ENCODE data around the gene CES4A.
"Not testable (repeated sequence)": the region's sequence is repeated elsewhere in the genome, so short reads cannot be mapped to it uniquely, and the experiment has no call there.

The CES4A gene

DNA sequence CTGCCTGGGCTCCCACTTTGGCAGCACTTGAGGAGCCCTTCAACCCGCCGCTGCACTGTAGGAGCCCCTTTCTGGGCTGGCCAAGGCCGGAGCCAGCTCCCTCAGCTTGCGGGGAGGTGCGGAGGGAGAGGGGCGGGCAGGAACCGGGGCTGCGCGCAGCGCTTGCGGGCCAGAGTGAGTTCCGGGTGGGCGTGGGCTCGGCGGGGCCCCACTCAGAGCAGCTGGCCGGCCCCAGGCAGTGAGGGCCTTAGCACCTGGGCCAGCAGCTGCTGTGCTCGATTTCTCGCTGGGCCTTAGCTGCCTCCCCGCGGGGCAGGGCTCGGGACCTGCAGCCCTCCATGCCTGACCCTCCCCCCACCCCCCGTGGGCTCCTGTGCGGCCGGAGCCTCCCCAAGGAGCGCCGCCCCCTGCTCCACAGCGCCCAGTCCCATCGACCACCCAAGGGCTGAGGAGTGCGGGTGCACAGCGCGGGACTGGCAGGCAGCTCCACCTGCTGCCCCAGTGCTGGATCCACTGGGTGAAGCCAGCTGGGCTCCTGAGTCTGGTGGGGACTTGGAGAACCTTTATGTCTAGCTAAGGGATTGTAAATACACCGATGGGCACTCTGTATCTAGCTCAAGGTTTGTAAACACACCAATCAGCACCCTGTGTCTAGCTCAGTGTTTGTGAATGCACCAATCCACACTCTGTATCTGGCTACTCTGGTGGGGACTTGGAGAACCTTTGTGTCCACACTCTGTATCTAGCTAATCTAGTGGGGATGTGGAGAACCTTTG lies 14.0 kb upstream of the CES4A start:
- not testable (repeated sequence) for H2BK120ac ChIP-seq (ENCODE audit: low read depth, low read length); H3K27ac ChIP-seq (replicated peaks; ENCODE audit: low read length); H3K4me1 ChIP-seq (ENCODE audit: control insufficient read depth in 2 of 2, insufficient read depth in 1 of 2, low read depth in 1 of 2, low read length in 2 of 2); H4K91ac ChIP-seq (ENCODE audit: low read depth, low read length, poor library complexity); H4K8ac ChIP-seq (ENCODE audit: low read depth, low read length); H3K79me1 ChIP-seq (ENCODE audit: low read depth, low read length); H2BK5ac ChIP-seq (ENCODE audit: low read length); H3K23ac ChIP-seq (ENCODE audit: low read depth, low read length, poor library complexity); H3K4me3 ChIP-seq (ENCODE audit: low read length in 2 of 2); H2AK5ac ChIP-seq (ENCODE audit: low read depth, low read length); H3K18ac ChIP-seq (ENCODE audit: low read length); H3K36me3 ChIP-seq (replicated peaks in 1 of 2; ENCODE audit: control insufficient read depth in 2 of 2, insufficient read depth in 2 of 2, low read length in 2 of 2); H3K4me2 ChIP-seq (ENCODE audit: insufficient read depth, low read length, poor library complexity, severe bottlenecking); H3K4ac ChIP-seq (ENCODE audit: low read length); H3K27me3 ChIP-seq (ENCODE audit: control insufficient read depth in 3 of 3, insufficient read depth in 3 of 3, low read depth in 1 of 3, low read length in 3 of 3); DNase-seq (ENCODE audit: low spot score); H2AFZ ChIP-seq (ENCODE audit: low read length); H3K9me3 ChIP-seq (replicated peaks in 1 of 2; ENCODE audit: control insufficient read depth in 2 of 2, insufficient read depth in 1 of 2, low read depth in 1 of 2, low read length in 2 of 2); H3K9ac ChIP-seq (ENCODE audit: low read depth, low read length, poor library complexity); H2BK12ac ChIP-seq (ENCODE audit: low read length); H2BK15ac ChIP-seq (ENCODE audit: low read length); H3K14ac ChIP-seq (ENCODE audit: low read length)
- WGBS, 2 donors (ENCODE audit: extremely low coverage in 2 of 2, insufficient read length in 2 of 2, insufficient replicate concordance in 1 of 2): no CpG with 5 or more reads among the region's 32 CpGs

DNA sequence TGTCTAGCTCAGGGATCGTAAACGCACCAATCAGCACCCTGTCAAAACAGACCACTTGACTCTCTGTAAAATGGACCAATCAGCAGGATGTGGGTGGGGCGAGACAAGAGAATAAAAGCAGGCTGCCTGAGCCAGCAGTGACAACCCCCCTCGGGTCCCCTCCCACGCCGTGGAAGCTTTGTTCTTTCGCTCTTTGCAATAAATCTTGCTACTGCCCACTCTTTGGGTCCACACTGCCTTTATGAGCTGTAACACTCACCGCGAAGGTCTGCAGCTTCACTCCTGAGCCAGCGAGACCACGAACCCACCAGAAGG lies 13.5 kb upstream of the CES4A start:
- not testable (repeated sequence) for H3K27me3 ChIP-seq (ENCODE audit: control insufficient read depth in 3 of 3, insufficient read depth in 3 of 3, low read depth in 1 of 3, low read length in 3 of 3); DNase-seq (ENCODE audit: low spot score); H3K79me1 ChIP-seq (ENCODE audit: low read depth, low read length); H4K8ac ChIP-seq (ENCODE audit: low read depth, low read length); H3K4me3 ChIP-seq (ENCODE audit: low read length in 2 of 2); H3K36me3 ChIP-seq (replicated peaks in 1 of 2; ENCODE audit: control insufficient read depth in 2 of 2, insufficient read depth in 2 of 2, low read length in 2 of 2); H2BK12ac ChIP-seq (ENCODE audit: low read length); H2BK15ac ChIP-seq (ENCODE audit: low read length); H2AK5ac ChIP-seq (ENCODE audit: low read depth, low read length); H3K9me3 ChIP-seq (replicated peaks in 1 of 2; ENCODE audit: control insufficient read depth in 2 of 2, insufficient read depth in 1 of 2, low read depth in 1 of 2, low read length in 2 of 2); H3K4me2 ChIP-seq (ENCODE audit: insufficient read depth, low read length, poor library complexity, severe bottlenecking); H3K4ac ChIP-seq (ENCODE audit: low read length); H3K27ac ChIP-seq (replicated peaks; ENCODE audit: low read length); H3K9ac ChIP-seq (ENCODE audit: low read depth, low read length, poor library complexity); H2BK120ac ChIP-seq (ENCODE audit: low read depth, low read length); H3K23ac ChIP-seq (ENCODE audit: low read depth, low read length, poor library complexity); H3K4me1 ChIP-seq (ENCODE audit: control insufficient read depth in 2 of 2, insufficient read depth in 1 of 2, low read depth in 1 of 2, low read length in 2 of 2); H4K91ac ChIP-seq (ENCODE audit: low read depth, low read length, poor library complexity); H2BK5ac ChIP-seq (ENCODE audit: low read length); H3K18ac ChIP-seq (ENCODE audit: low read length); H3K14ac ChIP-seq (ENCODE audit: low read length)
- peak overlapping the region; percentile 13 for H2AFZ ChIP-seq (ENCODE audit: low read length)
- WGBS, 2 donors (ENCODE audit: extremely low coverage in 2 of 2, insufficient read length in 2 of 2, insufficient replicate concordance in 1 of 2): no CpG with 5 or more reads among the region's 11 CpGs

DNA sequence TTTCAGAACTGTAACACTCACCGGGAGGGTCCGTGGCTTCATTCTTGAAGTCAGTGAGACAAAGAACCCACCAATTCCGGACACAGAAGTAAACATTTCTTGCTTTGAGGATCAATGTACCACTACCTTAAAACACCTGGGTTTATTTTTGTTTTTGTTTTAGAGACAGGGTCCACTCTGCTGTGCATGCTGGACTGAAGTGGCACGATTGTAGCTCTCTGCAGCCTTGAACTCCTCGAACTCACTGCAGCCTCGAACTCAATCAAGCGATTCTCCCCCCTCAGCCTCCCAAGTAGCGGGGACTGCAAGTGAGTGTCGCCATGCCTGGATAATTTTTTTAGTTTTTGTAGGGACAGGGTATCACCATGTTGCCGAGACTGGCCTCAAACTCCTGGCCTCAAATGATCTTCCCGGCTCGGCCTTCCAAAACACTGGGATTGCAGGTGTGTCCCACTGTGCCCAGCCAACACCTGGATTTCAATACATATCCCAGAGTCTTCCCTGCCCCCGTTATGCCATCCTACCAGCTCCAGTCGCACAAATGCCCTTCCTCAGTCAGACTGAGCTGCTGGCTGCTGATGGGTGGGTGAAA lies 13.0 kb upstream of the CES4A start:
- H2AFZ ChIP-seq (ENCODE audit: low read length): no peak overlapping the region
- no peak overlapping the region for H2AK5ac ChIP-seq (ENCODE audit: low read depth, low read length)
- peaks cover 0 to 6% (median 0%) of the 10 kb centered on the region in 3 experiments for H3K27me3 ChIP-seq (ENCODE audit: control insufficient read depth in 3 of 3, insufficient read depth in 3 of 3, low read depth in 1 of 3, low read length in 3 of 3)
- H3K9ac ChIP-seq (ENCODE audit: low read depth, low read length, poor library complexity): no peak overlapping the region
- no peak overlapping the region for H3K27ac ChIP-seq (replicated peaks; ENCODE audit: low read length)
- no CpG with 5 or more reads among the region's 14 CpGs for WGBS, 2 donors (ENCODE audit: extremely low coverage in 2 of 2, insufficient read length in 2 of 2, insufficient replicate concordance in 1 of 2)
- no peak overlapping the region for H2BK12ac ChIP-seq (ENCODE audit: low read length)
- H3K4me2 ChIP-seq (ENCODE audit: insufficient read depth, low read length, poor library complexity, severe bottlenecking): no peak overlapping the region
- no peaks in the 10 kb centered on the region for H3K36me3 ChIP-seq (replicated peaks in 1 of 2; ENCODE audit: control insufficient read depth in 2 of 2, insufficient read depth in 2 of 2, low read length in 2 of 2)
- DNase-seq (ENCODE audit: low spot score): no peak
- no peak overlapping the region for H4K8ac ChIP-seq (ENCODE audit: low read depth, low read length)
- no peak overlapping the region for H3K23ac ChIP-seq (ENCODE audit: low read depth, low read length, poor library complexity)
- H2BK5ac ChIP-seq (ENCODE audit: low read length): no peak overlapping the region
- peaks cover 2% of the 10 kb centered on the region for H3K79me1 ChIP-seq (ENCODE audit: low read depth, low read length)
- no peak overlapping the region for H2BK15ac ChIP-seq (ENCODE audit: low read length)
- H3K4me1 ChIP-seq (ENCODE audit: control insufficient read depth in 2 of 2, insufficient read depth in 1 of 2, low read depth in 1 of 2, low read length in 2 of 2): peaks cover 3 to 10% of the 10 kb centered on the region in 2 donors
- no peak overlapping the region for H4K91ac ChIP-seq (ENCODE audit: low read depth, low read length, poor library complexity)
- H3K18ac ChIP-seq (ENCODE audit: low read length): no peak overlapping the region
- H2BK120ac ChIP-seq (ENCODE audit: low read depth, low read length): no peak overlapping the region
- no peak overlapping the region for H3K4ac ChIP-seq (ENCODE audit: low read length)
- H3K14ac ChIP-seq (ENCODE audit: low read length): no peak overlapping the region
- H3K9me3 ChIP-seq (replicated peaks in 1 of 2; ENCODE audit: control insufficient read depth in 2 of 2, insufficient read depth in 1 of 2, low read depth in 1 of 2, low read length in 2 of 2): no peaks in the 10 kb centered on the region
- H3K4me3 ChIP-seq (ENCODE audit: low read length in 2 of 2): no peak overlapping the region

DNA sequence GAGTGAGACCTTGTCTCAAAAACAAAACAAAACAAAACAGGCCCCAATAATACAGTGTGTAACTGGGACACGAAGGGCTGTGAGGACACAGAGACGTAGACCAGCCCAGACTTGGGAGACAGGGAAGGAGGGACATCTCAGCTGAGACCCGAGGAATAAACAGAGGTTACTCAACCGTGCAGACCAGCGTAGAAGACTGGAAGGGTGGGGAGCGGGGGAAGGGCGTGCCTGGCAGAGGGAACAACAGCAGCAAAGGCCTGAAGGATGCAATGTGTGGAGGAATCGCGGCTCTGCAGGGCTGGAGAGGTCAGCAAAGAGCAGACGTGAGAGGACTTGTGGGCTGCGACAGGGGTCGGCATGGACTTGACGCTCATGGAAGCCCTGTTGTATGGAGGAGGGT lies 11.6 kb upstream of the CES4A start:
- no peak overlapping the region for H3K4ac ChIP-seq (ENCODE audit: low read length)
- WGBS, 2 donors (ENCODE audit: extremely low coverage in 2 of 2, insufficient read length in 2 of 2, insufficient replicate concordance in 1 of 2): no CpG with 5 or more reads among the region's 13 CpGs
- no peak overlapping the region for H3K27ac ChIP-seq (replicated peaks; ENCODE audit: low read length)
- no peak overlapping the region for H3K4me2 ChIP-seq (ENCODE audit: insufficient read depth, low read length, poor library complexity, severe bottlenecking)
- peak overlapping the region; percentile 70 for H2AK5ac ChIP-seq (ENCODE audit: low read depth, low read length)
- no peaks in the 10 kb centered on the region for H3K36me3 ChIP-seq (replicated peaks in 1 of 2; ENCODE audit: control insufficient read depth in 2 of 2, insufficient read depth in 2 of 2, low read length in 2 of 2)
- H2BK12ac ChIP-seq (ENCODE audit: low read length): no peak overlapping the region
- peaks cover 3 to 10% of the 10 kb centered on the region in 2 donors for H3K4me1 ChIP-seq (ENCODE audit: control insufficient read depth in 2 of 2, insufficient read depth in 1 of 2, low read depth in 1 of 2, low read length in 2 of 2)
- H3K14ac ChIP-seq (ENCODE audit: low read length): no peak overlapping the region
- peaks cover 2% of the 10 kb centered on the region for H3K79me1 ChIP-seq (ENCODE audit: low read depth, low read length)
- no peak for DNase-seq (ENCODE audit: low spot score)
- H4K91ac ChIP-seq (ENCODE audit: low read depth, low read length, poor library complexity): no peak overlapping the region
- no peak overlapping the region for H4K8ac ChIP-seq (ENCODE audit: low read depth, low read length)
- H3K27me3 ChIP-seq (ENCODE audit: control insufficient read depth in 3 of 3, insufficient read depth in 3 of 3, low read depth in 1 of 3, low read length in 3 of 3): peaks cover 0 to 6% (median 4%) of the 10 kb centered on the region in 3 experiments
- peak overlapping the region; percentile 91 for H2BK15ac ChIP-seq (ENCODE audit: low read length)
- no peaks in the 10 kb centered on the region for H3K9me3 ChIP-seq (replicated peaks in 1 of 2; ENCODE audit: control insufficient read depth in 2 of 2, insufficient read depth in 1 of 2, low read depth in 1 of 2, low read length in 2 of 2)
- H2BK5ac ChIP-seq (ENCODE audit: low read length): no peak overlapping the region
- peak overlapping the region; percentile 57 for H3K18ac ChIP-seq (ENCODE audit: low read length)
- peak overlapping the region; percentile 63 for H2AFZ ChIP-seq (ENCODE audit: low read length)
- H3K23ac ChIP-seq (ENCODE audit: low read depth, low read length, poor library complexity): no peak overlapping the region
- no peak overlapping the region for H3K4me3 ChIP-seq (ENCODE audit: low read length in 2 of 2)
- peak overlapping the region; percentile 60 for H3K9ac ChIP-seq (ENCODE audit: low read depth, low read length, poor library complexity)
- H2BK120ac ChIP-seq (ENCODE audit: low read depth, low read length): peak overlapping the region; percentile 61
